GM18951 (cell line): ENCODE data around the gene SMAD3.

ENCODE experiments used
- POLR2A ChIP-seq: IDR thresholded peaks from 4 replicates; pipeline ENCODE4 v1.6.1; 2011; ENCODE audit warnings: mild to moderate bottlenecking; ENCODE audit not compliant: insufficient read length, insufficient read depth; ENCODE audit errors: extremely low read depth
- in situ Hi-C: fragments of 300-500 bp; cut with MboI; formaldehyde crosslinking; loops from one replicate; pipeline ENCODE4 v1.12.0; 2022; ENCODE audit warnings: low sequenced_read_pairs, mixed read lengths, inconsistent platforms; ENCODE audit not compliant: unreplicated experiment

The SMAD3 gene

GRCh38 chr15:67103021-67103420 lies 37.6 kb downstream of the SMAD3 start:
- in situ Hi-C loops: no loop called here
- TF ChIP-seq POLR2A: no peak

GRCh38 chr15:67103432-67103831 lies 38.0 kb downstream of the SMAD3 start:
- in situ Hi-C loops: no loop called here

GRCh38 chr15:67103869-67104268 lies 38.5 kb downstream of the SMAD3 start:
- no peak for TF ChIP-seq POLR2A
- in situ Hi-C loops: no loop called here

More at GRCh38 chr15:67103432-67103831, 38.0 kb downstream of the SMAD3 start:
- no peak for TF ChIP-seq POLR2A

GRCh38 chr15:67104510-67104909 lies 39.1 kb downstream of the SMAD3 start:
- TF ChIP-seq POLR2A: no peak
- in situ Hi-C loops: no loop called here

- in situ Hi-C loops: no loop called here
- TF ChIP-seq POLR2A: no peak
These were observed 39.9 kb downstream of the SMAD3 start for GRCh38 chr15:67105065-67105951.

- in situ Hi-C loops: no loop called here
- no peak for TF ChIP-seq POLR2A
These were observed 40.8 kb downstream of the SMAD3 start for GRCh38 chr15:67105991-67106763.

GRCh38 chr15:67106764-67107013 lies 41.3 kb downstream of the SMAD3 start:
- in situ Hi-C loops: no loop called here

GRCh38 chr15:67107014-67107812 lies 41.8 kb downstream of the SMAD3 start:
- in situ Hi-C loops: no loop called here
- no peak for TF ChIP-seq POLR2A

More at GRCh38 chr15:67106764-67107013, 41.3 kb downstream of the SMAD3 start:
- no peak for TF ChIP-seq POLR2A

GRCh38 chr15:67108122-67108961 lies 42.9 kb downstream of the SMAD3 start:
- no peak for TF ChIP-seq POLR2A
- in situ Hi-C loops: no loop called here

- no peak for TF ChIP-seq POLR2A
- in situ Hi-C loops: no loop called here
These were observed 44.0 kb downstream of the SMAD3 start for GRCh38 chr15:67109141-67110034.

- in situ Hi-C loops: no loop called here
- TF ChIP-seq POLR2A: no peak
These were observed 45.0 kb downstream of the SMAD3 start for GRCh38 chr15:67110361-67110781.
